Heart right ventricle (tissue), 16 donors: Measurements from ENCODE around the gene E2F7. TPM values are rescaled to one million over a fixed set of nuclear protein-coding genes. Genes with fewer than 3 reads are reported as not detected.

Experiments
- ATAC-seq, 8 donors: fragments of 200-7000 bp; cut with Tn5 transposase; one replicate each; pipeline ENCODE4 v1.9.1; 2020; ENCODE audit warnings: mild to moderate bottlenecking in 8 of 8, moderate library complexity in 8 of 8, moderate number of reproducible peaks in 1 of 8
- DNase-seq, 2 donors: peaks; one replicate each; pipeline ENCODE4 v3.0.0-alpha.2; 2020
- H3K27ac ChIP-seq, 10 donors: fragments of 200-600 bp; sonication (generic) in 2 of 10; one replicate each; pipeline versions ENCODE4 v1.5.0 to v1.8.0; 2020 to 2022; ENCODE audit warnings: mild to moderate bottlenecking in 3 of 10
- H3K27me3 ChIP-seq, 7 donors: fragments of 200-600 bp; one replicate each; pipeline ENCODE4 v1.8.0; 2021 to 2022; ENCODE audit warnings: mild to moderate bottlenecking in 2 of 7
- H3K36me3 ChIP-seq, 9 donors: fragments of 200-600 bp; sonication (generic) in 1 of 9; one replicate each; pipeline versions ENCODE4 v1.5.0 to v1.8.0; 2020 to 2022; ENCODE audit warnings: mild to moderate bottlenecking in 2 of 9
- H3K4me1 ChIP-seq, 9 donors: fragments of 200-600 bp; sonication (generic) in 1 of 9; one replicate each; pipeline versions ENCODE4 v1.5.0 to v1.8.0; 2020 to 2022; ENCODE audit warnings: mild to moderate bottlenecking in 4 of 9
- H3K4me3 ChIP-seq, 10 donors: fragments of 200-600 bp; sonication (generic) in 2 of 10; one replicate each; pipeline versions ENCODE4 v1.5.0 to v1.8.0; 2020 to 2022; ENCODE audit warnings: mild to moderate bottlenecking in 7 of 10, moderate library complexity in 2 of 10
- H3K9me3 ChIP-seq, 11 donors: fragments of 200-600 bp in 10 of 11; sonication (generic) in 2 of 11; one replicate each; pipeline versions ENCODE4 v1.5.0 to v1.8.0; 2013 to 2022; ENCODE audit warnings: mild to moderate bottlenecking in 2 of 11, control low read depth in 1 of 11, moderate library complexity in 1 of 11
- CTCF ChIP-seq, 9 donors: fragments of 200-600 bp; sonication (generic) in 2 of 9; IDR thresholded peaks; one replicate each; pipeline versions ENCODE4 v1.5.0 to v1.8.0; 2021 to 2022; ENCODE audit warnings: antibody characterized with exemption in 9 of 9, mild to moderate bottlenecking in 5 of 9, moderate library complexity in 1 of 9
- WGBS, 2 donors: extraction: QIAGEN DNeasy Blood & Tissue Kit; methylation state at CpG; one replicate each; pipeline ENCODE4 v1.1.7; 2013; ENCODE audit warnings: inconsistent platforms in 1 of 2; 5-methylcytosine and 5-hydroxymethylcytosine counted together
- intact Hi-C, 10 donors: fragments of 100-400 bp; cut with DNase I; formaldehyde crosslinking; loops; one replicate each; pipeline versions ENCODE4 v1.11.1 to v1.14.2; 2022
- polyA plus RNA-seq, 2 donors: library from polyadenylated mRNA; stranded (reverse); fragments of 200-250 nt; gene quantifications; one replicate each; pipeline ENCODE4 v1.2.3, GENCODE V29; 2013
- total RNA-seq, 10 donors: library from RNA; stranded (reverse); fragmentation: NEBNext Ultra II Directional in 3 of 10; extraction: Animal tissue kit (Norgen Biotek cat#: 25700) in 3 of 10; gene quantifications; one replicate each; pipeline versions ENCODE4 v1.2.1 to v1.2.4, GENCODE V29; 2021 to 2023
- donor health status: Arrhythmogenic right ventricular cardiomyopathy.
- donor health status: ischemic (EF 13 %, LVEDD 7.1; RV severe dilation, severe dysfunction).
- donor health status: healthy with polysubstance abuse.
- donor health status: DM: no; HTN: yes; CAD: no.
- donor health status: DM: no; HTN: no; CAD: no.
- donor health status: ischemic (EF 25% LVEDD 6.9; RV normal size, moderate dysfunction).
- donor health status: ischemic (EF 25% LVEDD 5.7; RV mildly dilated, moderate dysfunction).
- donor health status: healthy.
- donor health status: DM: yes; HTN: yes; CAD: no.
- donor health status: Ischemic cardiomyopathy.
- donor health status: ischemic (EF 35%, LVEDD 5.7; RV mildly dilated, moderate dysfunction).
- donor health status: nonischemic (EF 11% LVEDD 7.7; RV severe dilation, severe dysfunction).
- donor health status: DM: yes; HTN: yes; CAD: no.
- donor health status: PGD.
- donor health status: ischemic (EF 29% LVEDD 5.4; RV normal size, mild dysfunction).
- donor health status: nonischemic (EF 23%, LVEDD 6.1; RV moderate dilation, normal function).

The E2F7 gene
- total and polyA plus RNA-seq, 12 donors = 0.04 to 1.5 (median 0.28) TPM; not detected in 1

- peaks cover 0 to 46% (median 19%) of the 10 kb centered on the region in 9 donors for H3K4me1 ChIP-seq
- WGBS, 2 donors = 1% methylated on average over 24 of the region's 24 CpGs
- ATAC-seq = peak in 7 of 8 donors; percentile 3 to 65 (median 16)
- peaks cover 0 to 27% (median 7%) of the 10 kb centered on the region in 7 donors for H3K27me3 ChIP-seq
- no peak for DNase-seq
- no peak for TF ChIP-seq CTCF (IDR thresholded peaks at IDR 0.05)
- H3K27ac ChIP-seq = peak overlapping the region in 2 of 10 donors; percentile 17 to 54
- intact Hi-C loops = loop anchor here in 2 of 10 donors (10.0 kb wide), 1 partner anchor 260 kb away; no protein-coding TSS in a partner anchor
- no peaks in the 10 kb centered on the region for H3K36me3 ChIP-seq
- peak overlapping the region; percentile 58 to 91 (median 78) for H3K4me3 ChIP-seq
- no peaks in the 10 kb centered on the region for H3K9me3 ChIP-seq
These were observed 441 bp downstream of the E2F7 start for GRCh38 chr12:77064896-77065360.

- H3K9me3 ChIP-seq = no peaks in the 10 kb centered on the region
- peaks cover 0 to 46% (median 19%) of the 10 kb centered on the region in 9 donors for H3K4me1 ChIP-seq
- TF ChIP-seq CTCF (IDR thresholded peaks at IDR 0.05) = no peak
- peak in 1 of 2 donors; percentile 37 for DNase-seq
- 38 to 41% methylated on average over 12 of the region's 12 CpGs for WGBS, 2 donors
- no peaks in the 10 kb centered on the region for H3K36me3 ChIP-seq
- peak in 4 of 8 donors; percentile 29 to 71 (median 66) for ATAC-seq
- intact Hi-C loops = loop anchor here in 2 of 10 donors (10.0 kb wide), 1 partner anchor 262 kb away; no protein-coding TSS in a partner anchor
- H3K4me3 ChIP-seq = peak overlapping the region in 6 of 10 donors; percentile 13 to 44 (median 33)
- H3K27ac ChIP-seq = no peak overlapping the region
- H3K27me3 ChIP-seq = peaks cover 0 to 27% (median 7%) of the 10 kb centered on the region in 7 donors
These were observed 2.4 kb downstream of the E2F7 start for GRCh38 chr12:77062846-77063461.

- Histone ChIP-seq H3K4me1 (peaks cover 0 to 46% (median 19%) of the 10 kb centered on the region in 9 donors), H3K4me3 (peak overlapping the region in 5 of 10 donors; percentile 13 to 44 (median 36)), H3K9me3 (no peaks in the 10 kb centered on the region), H3K36me3 (no peaks in the 10 kb centered on the region), H3K27me3 (peaks cover 0 to 27% (median 7%) of the 10 kb centered on the region in 7 donors), H3K27ac (no peak overlapping the region)
- whole genome bisulfite sequencing, 2 donors = 51 to 56% methylated on average over 1 of the region's 1 CpG
- ATAC-seq (no peak), DNase-seq (no peak)
- intact Hi-C loops = loop anchor here in 2 of 10 donors (10.0 kb wide), 1 partner anchor 262 kb away; no protein-coding TSS in a partner anchor
- no peak for TF ChIP-seq CTCF (IDR thresholded peaks at IDR 0.05)
These were observed 3.0 kb downstream of the E2F7 start for GRCh38 chr12:77062396-77062795.

GRCh38 chr12:77060883-77061240 is 4.5 kb downstream of the E2F7 start:
- no peak overlapping the region for H3K4me3 ChIP-seq
- no peak for ATAC-seq
- H3K9me3 ChIP-seq = no peaks in the 10 kb centered on the region
- no peaks in the 10 kb centered on the region for H3K36me3 ChIP-seq
- no peak overlapping the region for H3K27ac ChIP-seq
- DNase-seq = no peak
- intact Hi-C loops = loop anchor here in 2 of 10 donors (10.0 kb wide), 1 partner anchor 264 kb away; no protein-coding TSS in a partner anchor
- TF ChIP-seq CTCF (IDR thresholded peaks at IDR 0.05) = no peak
- 96 to 98% methylated on average over 5 of the region's 5 CpGs for WGBS, 2 donors
- H3K27me3 ChIP-seq = peaks cover 0 to 27% (median 7%) of the 10 kb centered on the region in 7 donors
- peaks cover 0 to 40% (median 14%) of the 10 kb centered on the region in 9 donors for H3K4me1 ChIP-seq
